ENCODE measurements around the gene NCK2.

Gene NCK2

GRCh38 chr2:105928563-105928962, 183.9 kb downstream of the NCK2 start:
- Histone ChIP-seq H3K4me1 (ENCODE audit: control insufficient read depth, insufficient read depth, low read depth, low read length) (no peaks in the 10 kb centered on the region), H3K4me2 (ENCODE audit: low read length, poor library complexity, severe bottlenecking) (no peak overlapping the region), H3K4me3 (ENCODE audit: insufficient read depth in 1 of 2, low read depth in 1 of 2, low read length in 2 of 2) (no peak overlapping the region), H3K18ac (ENCODE audit: low read depth in 1 of 2, low read length in 2 of 2) (no peak overlapping the region), H2BK15ac (ENCODE audit: low read depth, poor library complexity, severe bottlenecking) (no peak overlapping the region), H3K4ac (ENCODE audit: low read depth in 1 of 2, low read length in 2 of 2) (no peak overlapping the region), H2BK120ac (ENCODE audit: low read depth, low read length) (no peak overlapping the region), H2BK5ac (ENCODE audit: low read depth, low read length, poor library complexity, severe bottlenecking) (no peak overlapping the region), H2AK5ac (ENCODE audit: low read length, severe bottlenecking) (no peak overlapping the region), H4K8ac (ENCODE audit: low read length) (no peak overlapping the region), H3K79me1 (replicated peaks; ENCODE audit: low read length, poor library complexity, severe bottlenecking) (no peaks in the 10 kb centered on the region), H3K14ac (ENCODE audit: low read length in 2 of 2) (peak overlapping the region in 1 of 2 experiments; percentile 12), H3K9ac (ENCODE audit: low read length) (no peak overlapping the region), H3K27me3 (ENCODE audit: control insufficient read depth in 1 of 2, insufficient read depth in 1 of 2, low read length in 2 of 2) (peaks cover 0 to 7% of the 10 kb centered on the region in 2 experiments), H4K91ac (ENCODE audit: low read length) (no peak overlapping the region), H3K36me3 (ENCODE audit: control insufficient read depth in 1 of 2, insufficient read depth in 2 of 2, low read depth in 1 of 2, low read length in 2 of 2) (no peaks in the 10 kb centered on the region), H2AFZ (ENCODE audit: low read depth, low read length) (no peak overlapping the region), H3K9me3 (ENCODE audit: control insufficient read depth, low read length) (no peaks in the 10 kb centered on the region), H3K23ac (ENCODE audit: low read length in 2 of 2) (no peak overlapping the region), H3K27ac (ENCODE audit: low read length, poor library complexity, severe bottlenecking) (no peak overlapping the region), H2BK12ac (ENCODE audit: low read length in 2 of 2) (peak overlapping the region in 1 of 2 experiments; percentile 30)
- 83% methylated on average over 6 of the region's 6 CpGs for WGBS
- no peak for DNase-seq

- H3K4me2 ChIP-seq (ENCODE audit: low read length, poor library complexity, severe bottlenecking) = no peak overlapping the region
- H2BK12ac ChIP-seq (ENCODE audit: low read length in 2 of 2) = no peak overlapping the region
- H4K8ac ChIP-seq (ENCODE audit: low read length) = no peak overlapping the region
- H2BK5ac ChIP-seq (ENCODE audit: low read depth, low read length, poor library complexity, severe bottlenecking) = no peak overlapping the region
- DNase-seq = no peak
- H2AK5ac ChIP-seq (ENCODE audit: low read length, severe bottlenecking) = no peak overlapping the region
- 74% methylated on average over 2 of the region's 2 CpGs for WGBS
- no peak overlapping the region for H3K4me3 ChIP-seq (ENCODE audit: insufficient read depth in 1 of 2, low read depth in 1 of 2, low read length in 2 of 2)
- H3K18ac ChIP-seq (ENCODE audit: low read depth in 1 of 2, low read length in 2 of 2) = no peak overlapping the region
- H3K4me1 ChIP-seq (ENCODE audit: control insufficient read depth, insufficient read depth, low read depth, low read length) = no peaks in the 10 kb centered on the region
- H2AFZ ChIP-seq (ENCODE audit: low read depth, low read length) = no peak overlapping the region
- H3K4ac ChIP-seq (ENCODE audit: low read depth in 1 of 2, low read length in 2 of 2) = no peak overlapping the region
- H3K9me3 ChIP-seq (ENCODE audit: control insufficient read depth, low read length) = no peaks in the 10 kb centered on the region
- H3K27me3 ChIP-seq (ENCODE audit: control insufficient read depth in 1 of 2, insufficient read depth in 1 of 2, low read length in 2 of 2) = peaks cover 0 to 6% of the 10 kb centered on the region in 2 experiments
- no peaks in the 10 kb centered on the region for H3K79me1 ChIP-seq (replicated peaks; ENCODE audit: low read length, poor library complexity, severe bottlenecking)
- H2BK15ac ChIP-seq (ENCODE audit: low read depth, poor library complexity, severe bottlenecking) = no peak overlapping the region
- no peak overlapping the region for H3K23ac ChIP-seq (ENCODE audit: low read length in 2 of 2)
- H3K27ac ChIP-seq (ENCODE audit: low read length, poor library complexity, severe bottlenecking) = no peak overlapping the region
- H3K36me3 ChIP-seq (ENCODE audit: control insufficient read depth in 1 of 2, insufficient read depth in 2 of 2, low read depth in 1 of 2, low read length in 2 of 2) = no peaks in the 10 kb centered on the region
- H4K91ac ChIP-seq (ENCODE audit: low read length) = no peak overlapping the region
- no peak overlapping the region for H3K14ac ChIP-seq (ENCODE audit: low read length in 2 of 2)
- H3K9ac ChIP-seq (ENCODE audit: low read length) = no peak overlapping the region
- no peak overlapping the region for H2BK120ac ChIP-seq (ENCODE audit: low read depth, low read length)
These were observed 184.8 kb downstream of the NCK2 start for GRCh38 chr2:105929516-105929915.

GRCh38 chr2:105932582-105932981, 187.9 kb downstream of the NCK2 start:
- no peak overlapping the region for H3K18ac ChIP-seq (ENCODE audit: low read depth in 1 of 2, low read length in 2 of 2)
- no peak overlapping the region for H2BK15ac ChIP-seq (ENCODE audit: low read depth, poor library complexity, severe bottlenecking)
- no peak overlapping the region for H2BK120ac ChIP-seq (ENCODE audit: low read depth, low read length)
- H3K9ac ChIP-seq (ENCODE audit: low read length) = no peak overlapping the region
- H2BK5ac ChIP-seq (ENCODE audit: low read depth, low read length, poor library complexity, severe bottlenecking) = no peak overlapping the region
- no peak overlapping the region for H3K27ac ChIP-seq (ENCODE audit: low read length, poor library complexity, severe bottlenecking)
- 78% methylated on average over 5 of the region's 5 CpGs for WGBS
- no peak overlapping the region for H3K4me2 ChIP-seq (ENCODE audit: low read length, poor library complexity, severe bottlenecking)
- no peak overlapping the region for H3K14ac ChIP-seq (ENCODE audit: low read length in 2 of 2)
- H2AFZ ChIP-seq (ENCODE audit: low read depth, low read length) = no peak overlapping the region
- H2BK12ac ChIP-seq (ENCODE audit: low read length in 2 of 2) = no peak overlapping the region
- no peak overlapping the region for H2AK5ac ChIP-seq (ENCODE audit: low read length, severe bottlenecking)
- DNase-seq = no peak
- H3K36me3 ChIP-seq (ENCODE audit: control insufficient read depth in 1 of 2, insufficient read depth in 2 of 2, low read depth in 1 of 2, low read length in 2 of 2) = no peaks in the 10 kb centered on the region
- no peak overlapping the region for H3K4me3 ChIP-seq (ENCODE audit: insufficient read depth in 1 of 2, low read depth in 1 of 2, low read length in 2 of 2)
- no peak overlapping the region for H3K4ac ChIP-seq (ENCODE audit: low read depth in 1 of 2, low read length in 2 of 2)
- no peaks in the 10 kb centered on the region for H3K79me1 ChIP-seq (replicated peaks; ENCODE audit: low read length, poor library complexity, severe bottlenecking)
- no peaks in the 10 kb centered on the region for H3K4me1 ChIP-seq (ENCODE audit: control insufficient read depth, insufficient read depth, low read depth, low read length)
- no peak overlapping the region for H4K91ac ChIP-seq (ENCODE audit: low read length)
- no peak overlapping the region for H4K8ac ChIP-seq (ENCODE audit: low read length)
- no peaks in the 10 kb centered on the region for H3K9me3 ChIP-seq (ENCODE audit: control insufficient read depth, low read length)
- no peak overlapping the region for H3K23ac ChIP-seq (ENCODE audit: low read length in 2 of 2)
- H3K27me3 ChIP-seq (ENCODE audit: control insufficient read depth in 1 of 2, insufficient read depth in 1 of 2, low read length in 2 of 2) = peaks cover 0 to 7% of the 10 kb centered on the region in 2 experiments

GRCh38 chr2:105933906-105934305, 189.2 kb downstream of the NCK2 start:
- WGBS = over 99% methylated on average over 4 of the region's 4 CpGs
- no peak overlapping the region for H2AFZ ChIP-seq (ENCODE audit: low read depth, low read length)
- H3K23ac ChIP-seq (ENCODE audit: low read length in 2 of 2) = no peak overlapping the region
- H3K27me3 ChIP-seq (ENCODE audit: control insufficient read depth in 1 of 2, insufficient read depth in 1 of 2, low read length in 2 of 2) = peaks cover 0 to 3% of the 10 kb centered on the region in 2 experiments
- H3K9me3 ChIP-seq (ENCODE audit: control insufficient read depth, low read length) = no peaks in the 10 kb centered on the region
- H2BK12ac ChIP-seq (ENCODE audit: low read length in 2 of 2) = no peak overlapping the region
- no peaks in the 10 kb centered on the region for H3K4me1 ChIP-seq (ENCODE audit: control insufficient read depth, insufficient read depth, low read depth, low read length)
- no peaks in the 10 kb centered on the region for H3K79me1 ChIP-seq (replicated peaks; ENCODE audit: low read length, poor library complexity, severe bottlenecking)
- no peak overlapping the region for H2BK15ac ChIP-seq (ENCODE audit: low read depth, poor library complexity, severe bottlenecking)
- no peak overlapping the region for H3K4me3 ChIP-seq (ENCODE audit: insufficient read depth in 1 of 2, low read depth in 1 of 2, low read length in 2 of 2)
- H3K4ac ChIP-seq (ENCODE audit: low read depth in 1 of 2, low read length in 2 of 2) = no peak overlapping the region
- no peak overlapping the region for H2AK5ac ChIP-seq (ENCODE audit: low read length, severe bottlenecking)
- DNase-seq = no peak
- H3K14ac ChIP-seq (ENCODE audit: low read length in 2 of 2) = no peak overlapping the region
- no peak overlapping the region for H3K4me2 ChIP-seq (ENCODE audit: low read length, poor library complexity, severe bottlenecking)
- H3K18ac ChIP-seq (ENCODE audit: low read depth in 1 of 2, low read length in 2 of 2) = no peak overlapping the region
- no peak overlapping the region for H2BK5ac ChIP-seq (ENCODE audit: low read depth, low read length, poor library complexity, severe bottlenecking)
- H2BK120ac ChIP-seq (ENCODE audit: low read depth, low read length) = no peak overlapping the region
- H3K27ac ChIP-seq (ENCODE audit: low read length, poor library complexity, severe bottlenecking) = no peak overlapping the region
- H4K8ac ChIP-seq (ENCODE audit: low read length) = no peak overlapping the region
- H4K91ac ChIP-seq (ENCODE audit: low read length) = no peak overlapping the region
- no peaks in the 10 kb centered on the region for H3K36me3 ChIP-seq (ENCODE audit: control insufficient read depth in 1 of 2, insufficient read depth in 2 of 2, low read depth in 1 of 2, low read length in 2 of 2)
- no peak overlapping the region for H3K9ac ChIP-seq (ENCODE audit: low read length)

Data from mesenchymal stem cell (in vitro differentiated cells and primary cell).